Adrenal gland (tissue), 12 donors: ENCODE data around the gene ZNF837. TPM values are rescaled to one million over a fixed set of nuclear protein-coding genes. Genes with fewer than 3 reads are reported as not detected.
"Not testable (repeated sequence)": the region's sequence is repeated elsewhere in the genome, so short reads cannot be mapped to it uniquely, and the experiment has no call there.

Experiments used
- DNase-seq, 7 donors: peaks; one replicate each; pipeline ENCODE4 v3.0.0-alpha.2; 2019 to 2020
- H3K27ac ChIP-seq, 5 donors: fragments of 200-600 bp; sonication (generic) in 4 of 5; 1 replicate in 3 of 5; 2 replicates in 2 of 5; pipeline versions ENCODE4 v1.5.1 to v1.8.0; 2016 to 2020; ENCODE audit warnings: mild to moderate bottlenecking in 1 of 5
- H3K27me3 ChIP-seq: fragments of 200-600 bp; 2 replicates; pipeline ENCODE4 v1.8.0; 2021
- H3K36me3 ChIP-seq, 2 donors: fragments of 200-600 bp; replicated peaks in 1 of 2; 1 replicate in 1 of 2; 2 replicates in 1 of 2; pipeline versions ENCODE4 v1.5.1 to v1.8.0; 2018 to 2022
- H3K4me1 ChIP-seq, 2 donors: fragments of 200-600 bp; replicated peaks in 1 of 2; 1 replicate in 1 of 2; 2 replicates in 1 of 2; pipeline versions ENCODE4 v1.5.1 to v1.8.0; 2018 to 2021
- H3K4me3 ChIP-seq, 4 donors: fragments of 200-600 bp; sonication (generic) in 3 of 4; one replicate each; pipeline ENCODE4 v1.5.1; 2016 to 2018
- H3K9me3 ChIP-seq, 3 donors: fragments of 200-600 bp; sonication (generic) in 1 of 3; replicated peaks in 1 of 3; 1 replicate in 2 of 3; 2 replicates in 1 of 3; pipeline versions ENCODE4 v1.5.1 to v1.8.0; 2016 to 2021
- POLR2A ChIP-seq, 2 donors: fragments of 450-650 bp; IDR thresholded peaks; one replicate each; pipeline ENCODE4 v1.6.1; 2017; ENCODE audit warnings: antibody characterized with exemption in 2 of 2, mild to moderate bottlenecking in 2 of 2, moderate library complexity in 1 of 2
- WGBS, 4 donors: extraction: QIAGEN DNeasy Blood & Tissue Kit in 2 of 4; methylation state at CpG; one replicate each; pipeline versions ENCODE4 v1.1.5 to v1.1.7; 2013 to 2017; 5-methylcytosine and 5-hydroxymethylcytosine counted together
- intact Hi-C, 2 donors: fragments of 100-400 bp; cut with DNase I; formaldehyde crosslinking; loops; one replicate each; pipeline versions ENCODE4 v1.14.1 to v1.15.0; 2022 to 2023
- polyA plus RNA-seq, 3 donors: library from polyadenylated mRNA; stranded (reverse); fragments of 200-250 nt in 2 of 3; fragments of 350-450 nt in 1 of 3; fragmentation: Illumina TruSeq in 1 of 3; extraction: RNeasy Lipid Tissue Mini Kit (QIAGEN cat#74804) in 1 of 3; gene quantifications; one replicate each; pipeline ENCODE4 v1.2.3, GENCODE V29; 2013 to 2014
- total RNA-seq, 9 donors: library from RNA; depleted of rRNA in 4 of 9; stranded (reverse); fragments of >200 nt in 4 of 9; fragments of 120-200 nt in 1 of 9; fragmentation: NEBNext Ultra II Directional in 1 of 9; extraction: Animal tissue kit (Norgen Biotek cat#: 25700) in 1 of 9; gene quantifications; one replicate each; pipeline versions ENCODE4 v1.1.0 to v1.2.4, GENCODE V29; 2013 to 2023
- TF ChIP-seq, protein P1 (sequence below), 6 experiments: fragments of 450-650 bp in 4 of 6; fragments of 200-600 bp in 2 of 6; sonication (generic) in 1 of 6; IDR thresholded peaks; 1 replicate in 5 of 6; 2 replicates in 1 of 6; pipeline versions ENCODE4 v1.5.1 to v1.8.0; 2016 to 2021; ENCODE audit warnings: antibody characterized with exemption in 6 of 6, mild to moderate bottlenecking in 2 of 6, moderate library complexity in 1 of 6
- donor health status: healthy with polysubstance abuse.
- donor health status: Bipolar disorder and iron deficiency.
- donor health status: DM: yes; HTN: yes; CAD: no.
- donor health status: DM: no; HTN: no; CAD: no.
- donor health status: DM: no; HTN: no; CAD: no.
- donor health status: DM: yes; HTN: yes; CAD: no.

The ZNF837 gene
- total and polyA plus RNA-seq, 12 donors = 0.09 to 10.5 (median 4.6) TPM

DNA sequence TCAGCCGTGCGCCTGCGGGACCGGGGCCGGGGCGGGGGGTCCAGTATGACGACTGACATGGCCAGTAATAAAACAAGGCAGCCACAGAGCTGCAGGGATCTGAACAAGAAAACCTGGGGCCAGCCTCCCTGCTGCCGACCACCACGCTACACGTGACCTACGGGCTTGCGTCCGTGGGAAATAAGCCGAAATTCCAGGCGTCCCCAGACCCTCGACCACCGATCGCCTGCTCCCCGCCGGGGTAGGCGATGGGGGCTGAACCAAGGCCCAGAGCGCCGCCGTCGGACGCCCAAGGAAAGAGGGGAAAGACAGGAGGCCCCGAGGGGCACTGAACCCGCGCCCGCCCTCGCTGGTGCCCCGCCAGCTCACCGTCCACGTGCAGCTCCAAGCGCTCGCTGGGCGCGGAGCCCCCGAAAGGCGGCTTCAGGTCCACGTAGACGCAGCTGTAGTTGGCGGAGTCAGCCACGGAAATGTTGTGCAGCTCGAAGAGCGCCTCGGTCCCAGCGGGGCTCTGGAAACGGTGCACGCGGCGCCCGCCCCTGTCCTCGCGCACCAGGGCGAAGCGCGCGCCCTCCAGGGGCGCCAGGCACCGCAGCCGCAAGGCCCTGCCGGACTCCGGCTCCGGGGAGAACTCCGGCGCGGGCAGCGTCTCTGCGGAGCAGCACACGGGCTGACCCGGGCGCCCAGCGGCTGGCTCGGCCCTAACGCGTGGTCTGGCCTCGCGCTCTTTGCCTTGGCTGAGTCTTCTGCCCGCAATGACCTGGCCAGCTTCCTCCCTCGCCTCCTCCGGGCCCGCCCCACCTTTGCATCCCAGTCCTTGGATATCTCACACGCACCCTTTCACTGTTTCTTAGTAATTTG, 30.6 kb downstream of the ZNF837 start:
- H3K27me3 ChIP-seq = peaks cover 18% of the 10 kb centered on the region
- DNase-seq = no peak
- H3K27ac ChIP-seq = no peak overlapping the region
- intact Hi-C loops = no loop called here
- no peak for TF ChIP-seq POLR2A (IDR thresholded peaks at IDR 0.05)
- TF ChIP-seq, protein P1, sequence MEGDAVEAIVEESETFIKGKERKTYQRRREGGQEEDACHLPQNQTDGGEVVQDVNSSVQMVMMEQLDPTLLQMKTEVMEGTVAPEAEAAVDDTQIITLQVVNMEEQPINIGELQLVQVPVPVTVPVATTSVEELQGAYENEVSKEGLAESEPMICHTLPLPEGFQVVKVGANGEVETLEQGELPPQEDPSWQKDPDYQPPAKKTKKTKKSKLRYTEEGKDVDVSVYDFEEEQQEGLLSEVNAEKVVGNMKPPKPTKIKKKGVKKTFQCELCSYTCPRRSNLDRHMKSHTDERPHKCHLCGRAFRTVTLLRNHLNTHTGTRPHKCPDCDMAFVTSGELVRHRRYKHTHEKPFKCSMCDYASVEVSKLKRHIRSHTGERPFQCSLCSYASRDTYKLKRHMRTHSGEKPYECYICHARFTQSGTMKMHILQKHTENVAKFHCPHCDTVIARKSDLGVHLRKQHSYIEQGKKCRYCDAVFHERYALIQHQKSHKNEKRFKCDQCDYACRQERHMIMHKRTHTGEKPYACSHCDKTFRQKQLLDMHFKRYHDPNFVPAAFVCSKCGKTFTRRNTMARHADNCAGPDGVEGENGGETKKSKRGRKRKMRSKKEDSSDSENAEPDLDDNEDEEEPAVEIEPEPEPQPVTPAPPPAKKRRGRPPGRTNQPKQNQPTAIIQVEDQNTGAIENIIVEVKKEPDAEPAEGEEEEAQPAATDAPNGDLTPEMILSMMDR (IDR thresholded peaks at IDR 0.05) = no peak
- 21 to 41% (median 26%) methylated on average over 28 to 84 of the region's 84 CpGs for WGBS, 4 donors
- H3K9me3 ChIP-seq = no peaks in the 10 kb centered on the region
- no peak overlapping the region for H3K4me3 ChIP-seq
- H3K4me1 ChIP-seq = peaks cover 9 to 14% of the 10 kb centered on the region in 2 donors
- H3K36me3 ChIP-seq = no peaks in the 10 kb centered on the region

DNA sequence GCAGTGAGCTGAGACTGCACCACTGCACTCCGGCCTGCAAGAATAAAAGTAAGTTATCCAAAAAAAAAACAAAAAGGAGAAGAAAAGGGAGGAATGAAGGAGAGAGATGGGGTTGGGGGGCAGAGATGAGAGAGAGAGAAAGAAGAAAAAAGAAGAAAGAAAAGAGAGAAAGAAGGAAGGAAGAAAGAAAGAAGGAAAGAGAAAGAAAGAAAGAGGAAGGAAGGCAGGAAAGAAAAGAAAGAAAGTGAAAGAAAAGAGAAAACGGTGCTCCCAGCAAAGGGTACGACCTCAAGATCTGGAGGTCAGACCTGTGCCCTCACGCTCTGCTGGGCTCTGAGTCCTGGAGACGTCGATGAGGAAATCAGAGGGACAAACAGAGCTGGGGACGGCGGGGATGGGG, 31.2 kb downstream of the ZNF837 start:
- no peak overlapping the region for H3K27ac ChIP-seq
- H3K4me1 ChIP-seq = peaks cover 9 to 14% of the 10 kb centered on the region in 2 donors
- 39 to 51% (median 42%) methylated on average over 8 of the region's 8 CpGs for WGBS, 4 donors
- no peak for TF ChIP-seq POLR2A (IDR thresholded peaks at IDR 0.05)
- TF ChIP-seq, protein P1 (IDR thresholded peaks at IDR 0.05) = no peak
- no peaks in the 10 kb centered on the region for H3K36me3 ChIP-seq
- H3K4me3 ChIP-seq = no peak overlapping the region
- intact Hi-C loops = no loop called here
- no peak for DNase-seq
- peaks cover 17% of the 10 kb centered on the region for H3K27me3 ChIP-seq
- H3K9me3 ChIP-seq = no peaks in the 10 kb centered on the region

DNA sequence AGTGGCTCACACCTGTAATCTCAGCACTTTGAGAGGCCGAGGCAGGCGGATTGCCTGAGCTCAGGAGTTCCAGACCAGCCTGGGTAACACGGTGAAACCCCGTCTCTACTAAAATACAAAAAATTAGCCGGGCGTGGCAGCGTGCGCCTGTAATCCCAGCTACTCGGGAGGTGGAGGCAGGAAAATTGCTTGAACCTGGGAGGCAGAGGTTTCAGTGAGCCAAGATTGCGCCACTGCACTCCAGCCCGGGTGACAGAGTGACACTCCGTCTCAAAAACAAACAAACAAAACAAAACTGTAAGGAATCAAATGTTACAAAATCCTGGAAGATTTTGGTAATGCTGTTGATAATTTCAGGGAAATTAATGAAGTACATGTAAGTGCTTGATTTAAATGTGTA, 32.8 kb downstream of the ZNF837 start:
- H3K36me3 ChIP-seq, intact Hi-C loops, DNase-seq, H3K9me3 ChIP-seq: not testable (repeated sequence)
- H3K27me3 ChIP-seq = peaks cover 17% of the 10 kb centered on the region
- H3K4me1 ChIP-seq = peaks cover 9 to 14% of the 10 kb centered on the region in 2 donors
- 19 to 29% (median 24%) methylated on average over 12 of the region's 12 CpGs for WGBS, 4 donors
- peak overlapping the region in 2 of 4 donors; percentile 13 to 66 for H3K4me3 ChIP-seq
- H3K27ac ChIP-seq = peak overlapping the region in 1 of 5 donors; percentile 82

DNA sequence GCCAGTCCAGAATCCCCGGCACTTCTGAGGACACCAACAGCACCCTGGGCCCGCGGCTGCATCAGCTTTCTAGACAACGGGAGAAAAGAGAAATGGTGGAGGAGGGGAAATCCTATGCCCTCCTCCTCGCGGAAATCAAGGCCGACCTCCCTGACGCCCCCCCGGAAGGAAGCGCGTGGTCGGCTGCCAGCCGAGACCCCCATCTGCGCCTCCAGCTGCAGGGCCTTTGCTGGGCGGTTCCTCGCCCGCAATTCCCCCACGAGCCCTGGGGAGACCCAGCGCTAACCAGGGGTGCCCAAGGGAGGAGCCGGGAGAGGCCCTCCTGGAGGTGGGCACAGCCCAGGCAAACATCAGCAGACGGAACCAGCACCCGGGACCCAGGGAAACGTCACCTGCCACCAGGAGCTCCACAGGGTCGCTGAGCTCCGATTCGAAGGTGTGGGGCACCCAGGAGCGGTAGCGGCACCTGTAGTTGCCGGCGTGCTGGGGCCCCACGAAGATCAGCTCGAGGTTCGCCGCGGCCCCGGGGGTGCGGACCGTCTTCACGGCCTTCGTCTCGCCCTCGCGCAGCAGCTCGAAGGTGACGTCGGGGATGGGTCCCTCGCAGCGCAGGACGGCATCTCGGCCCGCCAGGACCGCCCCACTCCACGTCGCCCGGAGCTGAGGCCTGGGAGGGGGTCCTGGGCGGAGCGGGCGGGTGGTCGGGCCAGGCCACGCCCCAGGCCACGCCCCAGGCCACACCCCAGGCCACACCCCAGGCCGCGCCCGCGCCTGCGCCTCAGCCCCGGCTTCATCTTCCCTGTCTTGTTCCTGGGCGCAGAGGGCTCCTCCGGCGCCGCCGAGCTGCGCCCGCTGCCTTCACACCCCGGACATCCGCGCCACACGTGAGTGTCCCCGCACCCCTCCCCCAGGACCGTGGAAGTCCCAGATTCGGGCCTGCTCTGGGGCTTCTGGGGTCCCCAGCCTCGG, 33.6 kb downstream of the ZNF837 start:
- peak in 1 of 2 donors; percentile 16 for TF ChIP-seq POLR2A (IDR thresholded peaks at IDR 0.05)
- TF ChIP-seq, protein P1 (IDR thresholded peaks at IDR 0.05) = no peak
- peak overlapping the region in 3 of 5 donors; percentile 55 to 82 (median 75) for H3K27ac ChIP-seq
- peaks cover 9 to 14% of the 10 kb centered on the region in 2 donors for H3K4me1 ChIP-seq
- peak overlapping the region in 2 of 4 donors; percentile 13 to 66 for H3K4me3 ChIP-seq
- no peaks in the 10 kb centered on the region for H3K9me3 ChIP-seq
- intact Hi-C loops = no loop called here
- H3K27me3 ChIP-seq = peaks cover 17% of the 10 kb centered on the region
- H3K36me3 ChIP-seq = no peaks in the 10 kb centered on the region
- 1 to 4% (median 2%) methylated on average over 19 to 82 of the region's 82 CpGs for WGBS, 4 donors
- DNase-seq = peak in 5 of 7 donors; percentile 33 to 70 (median 44)
